HG03354 (cell line): ENCODE measurements around the gene CFAP43.

ENCODE experiments used
- ATAC-seq: cut with Tn5 transposase; IDR thresholded peaks from one replicate; pipeline ENCODE4 v1.9.1; 2021; ENCODE audit warnings: mild to moderate bottlenecking; ENCODE audit not compliant: unreplicated experiment, poor library complexity, severe bottlenecking

Gene CFAP43

GRCh38 chr10:104103956-104104355, 128.2 kb downstream of the CFAP43 start:
- peak; percentile 59 for ATAC-seq

GRCh38 chr10:104101902-104102301, 130.3 kb downstream of the CFAP43 start:
- ATAC-seq: no peak

- no peak for ATAC-seq
Measured at GRCh38 chr10:104100795-104101194, 131.4 kb downstream of the CFAP43 start.

GRCh38 chr10:104099941-104100340, 132.2 kb downstream of the CFAP43 start:
- ATAC-seq: no peak

GRCh38 chr10:104099269-104099668, 132.9 kb downstream of the CFAP43 start:
- ATAC-seq: no peak

GRCh38 chr10:104098358-104098925, 133.7 kb downstream of the CFAP43 start:
- no peak for ATAC-seq

- ATAC-seq: no peak
Measured at GRCh38 chr10:104096692-104097091, 135.5 kb downstream of the CFAP43 start.

GRCh38 chr10:104092749-104093148, 139.4 kb downstream of the CFAP43 start:
- ATAC-seq: no peak

- ATAC-seq: no peak
Measured at GRCh38 chr10:104090611-104091010, 141.6 kb downstream of the CFAP43 start.

- ATAC-seq: no peak
Measured at GRCh38 chr10:104089621-104090020, 142.5 kb downstream of the CFAP43 start.

- no peak for ATAC-seq
Measured at GRCh38 chr10:104088239-104088638, 143.9 kb downstream of the CFAP43 start.

GRCh38 chr10:104085801-104086400, 146.3 kb downstream of the CFAP43 start, which contains the start of gene COL17A1:
Gene COL17A1 (minus strand): TSS chr10:104085880. CDS start chr10:104080673, 5,207 bp downstream.
- ATAC-seq: no peak

- ATAC-seq: no peak
Measured at GRCh38 chr10:104084482-104085142, 147.6 kb downstream of the CFAP43 start.

GRCh38 chr10:104081998-104082397, 150.2 kb downstream of the CFAP43 start:
- no peak for ATAC-seq

GRCh38 chr10:104080762-104081161, 151.4 kb downstream of the CFAP43 start:
- no peak for ATAC-seq
